RCC 7860 (cell line): ENCODE measurements around the gene GRIP2.

Experiments
- DNase-seq: peaks from one replicate; pipeline ENCODE4 v3.0.0-alpha.2; 2015; ENCODE audit warnings: low spot score
- FAIRE-seq: peaks from 2 replicates; lab custom pipeline; 2012; peaks lifted over from hg19 to GRCh38; lab: Jason Lieb, UNC

Gene GRIP2

DNA sequence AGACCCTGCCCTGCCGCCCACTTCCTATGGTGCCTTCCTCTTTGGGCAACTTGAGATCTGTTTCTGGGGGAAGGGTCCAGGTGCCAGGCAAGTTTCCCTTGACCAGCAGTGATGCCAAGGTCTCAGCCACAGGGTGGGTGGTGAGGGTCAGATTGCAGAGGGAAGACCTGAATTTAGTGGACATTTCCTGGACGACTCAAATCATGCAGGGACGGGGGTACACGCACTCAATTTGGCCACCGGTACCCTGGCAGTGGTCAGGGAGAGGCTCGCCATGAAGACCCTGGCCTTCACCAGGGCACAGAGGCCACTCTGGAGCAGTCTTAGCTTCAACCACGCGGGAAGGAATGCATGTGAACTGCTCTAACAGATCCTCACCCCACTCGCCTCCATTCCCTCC lies 1.5 kb upstream of the GRIP2 start:
- FAIRE-seq (no peak), DNase-seq (no peak)

DNA sequence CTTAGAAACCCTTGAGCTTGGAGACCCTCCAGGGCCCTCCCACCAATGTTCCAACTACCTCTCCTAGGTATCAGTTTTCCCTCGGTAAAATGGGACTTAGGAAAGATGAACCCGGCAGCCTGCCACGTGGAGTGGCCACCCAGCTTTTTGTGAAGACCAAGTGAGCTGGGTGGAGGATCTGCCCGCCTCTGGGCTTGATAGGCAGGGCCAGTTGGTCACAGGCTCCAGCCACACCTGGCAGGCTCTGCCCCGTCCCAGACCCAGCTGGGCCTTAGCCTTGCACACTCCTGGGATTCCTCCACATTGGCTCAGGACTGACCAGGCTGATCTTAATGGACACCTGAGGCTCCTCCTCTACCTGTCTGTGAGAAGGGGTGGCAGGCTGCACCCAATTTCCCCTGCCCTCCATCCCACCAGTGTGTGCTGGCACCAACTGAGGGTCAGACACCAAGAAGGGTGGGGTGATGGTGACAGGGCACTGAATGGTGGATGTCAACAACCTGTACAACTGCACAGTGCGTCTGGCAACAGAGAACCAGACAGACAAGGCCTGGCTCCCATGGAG lies 761 bp upstream of the GRIP2 start:
- FAIRE-seq (no peak), DNase-seq (no peak)

GRCh38 chr3:14539384-14539741 lies 779 bp downstream of the GRIP2 start:
- FAIRE-seq (no peak), DNase-seq (no peak)

DNA sequence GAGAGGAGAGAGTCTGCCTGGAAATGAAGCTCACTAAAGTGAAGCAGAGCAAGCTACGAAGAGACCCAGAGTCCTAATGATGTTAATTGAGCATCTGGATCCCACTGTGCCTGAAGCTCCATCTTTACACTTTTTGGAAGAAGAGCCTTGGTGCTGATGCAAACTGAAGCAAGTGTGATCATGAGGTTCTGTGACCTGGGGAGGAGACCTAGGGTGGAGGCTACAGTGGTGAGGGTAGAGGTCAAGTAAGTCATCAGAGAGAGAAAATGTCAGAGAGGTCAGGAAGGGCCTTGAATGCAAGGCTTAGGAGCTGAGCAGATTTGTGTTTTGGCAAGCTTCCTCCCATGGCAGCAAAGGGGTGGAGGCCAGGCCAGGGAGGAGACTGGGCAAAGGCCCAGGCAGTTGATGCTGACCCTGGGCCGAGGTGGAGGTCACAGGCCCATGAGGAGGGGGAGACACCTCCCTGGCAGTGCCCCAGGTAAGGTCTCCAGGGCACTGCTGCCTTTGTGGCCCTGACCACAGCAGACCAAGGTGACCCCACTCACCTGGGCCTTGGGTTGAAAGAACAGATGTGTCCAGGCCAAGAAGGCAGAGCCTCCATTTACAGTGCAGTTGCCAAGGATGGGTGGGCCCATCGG lies 1.6 kb downstream of the GRIP2 start:
- DNase-seq (no peak), FAIRE-seq (no peak)

- no peak for DNase-seq
Observed at GRCh38 chr3:14537590-14538450, 2.3 kb downstream of the GRIP2 start.

DNA sequence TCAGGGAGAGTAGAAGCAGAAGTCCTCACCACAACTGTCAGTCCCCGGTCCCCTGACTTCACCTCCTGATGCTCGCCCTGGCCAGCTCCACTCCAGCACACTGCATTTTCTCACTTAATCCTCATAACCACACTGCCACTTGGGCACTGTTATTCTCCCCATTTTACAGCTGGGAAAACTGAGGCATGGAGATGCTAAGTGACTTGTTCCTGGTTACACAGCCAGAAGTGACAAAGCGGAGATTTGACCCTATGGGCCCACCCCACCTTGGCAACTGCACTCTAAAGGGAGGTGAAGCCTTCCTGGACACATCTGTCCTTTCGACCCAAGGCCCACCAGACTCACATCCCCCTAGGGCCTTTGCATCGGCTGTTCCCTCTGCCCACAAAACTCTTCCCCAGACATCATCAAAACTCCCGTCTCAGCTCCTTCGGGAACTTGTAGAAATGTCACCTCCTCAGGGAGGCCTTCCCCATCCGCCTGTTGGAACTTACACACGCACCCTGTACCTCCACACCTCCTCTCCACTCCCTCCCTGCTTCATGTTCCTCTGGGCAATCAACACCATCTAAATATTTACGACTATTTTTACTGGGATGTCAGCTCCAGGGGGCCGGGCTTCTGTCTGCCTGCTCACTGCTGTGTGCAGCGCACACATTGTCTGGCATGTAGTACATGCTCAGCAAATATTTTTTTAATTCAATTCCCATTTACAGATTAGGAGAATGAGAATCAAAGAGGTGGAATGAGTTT lies 3.1 kb downstream of the GRIP2 start:
- DNase-seq = no peak
- FAIRE-seq = no peak

More at GRCh38 chr3:14537590-14538450, 2.3 kb downstream of the GRIP2 start:
- FAIRE-seq = no peak

GRCh38 chr3:14536055-14536815 lies 3.9 kb downstream of the GRIP2 start:
- no peak for FAIRE-seq

DNA sequence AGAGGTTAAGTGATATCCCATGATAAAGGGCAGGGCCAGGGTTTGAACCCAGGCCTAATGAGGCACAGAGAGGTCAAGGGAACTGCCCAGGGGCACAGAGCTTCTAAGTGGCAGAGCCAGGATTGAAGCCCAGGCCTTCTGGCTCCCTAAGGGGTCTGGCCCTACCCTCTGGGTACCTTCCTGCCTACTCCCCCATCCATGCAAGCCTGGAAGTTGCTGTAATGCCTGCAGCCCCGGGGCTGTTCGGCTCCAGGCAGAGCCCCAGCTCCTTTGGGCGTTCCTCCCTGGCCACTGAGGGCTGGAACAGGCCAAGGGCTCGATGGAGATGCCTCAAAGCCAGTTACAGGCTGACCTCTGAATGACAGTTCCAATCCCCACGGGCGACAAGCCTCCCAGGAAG lies 4.5 kb downstream of the GRIP2 start:
- FAIRE-seq = no peak
- DNase-seq = no peak

More at GRCh38 chr3:14536055-14536815, 3.9 kb downstream of the GRIP2 start:
- DNase-seq = no peak

DNA sequence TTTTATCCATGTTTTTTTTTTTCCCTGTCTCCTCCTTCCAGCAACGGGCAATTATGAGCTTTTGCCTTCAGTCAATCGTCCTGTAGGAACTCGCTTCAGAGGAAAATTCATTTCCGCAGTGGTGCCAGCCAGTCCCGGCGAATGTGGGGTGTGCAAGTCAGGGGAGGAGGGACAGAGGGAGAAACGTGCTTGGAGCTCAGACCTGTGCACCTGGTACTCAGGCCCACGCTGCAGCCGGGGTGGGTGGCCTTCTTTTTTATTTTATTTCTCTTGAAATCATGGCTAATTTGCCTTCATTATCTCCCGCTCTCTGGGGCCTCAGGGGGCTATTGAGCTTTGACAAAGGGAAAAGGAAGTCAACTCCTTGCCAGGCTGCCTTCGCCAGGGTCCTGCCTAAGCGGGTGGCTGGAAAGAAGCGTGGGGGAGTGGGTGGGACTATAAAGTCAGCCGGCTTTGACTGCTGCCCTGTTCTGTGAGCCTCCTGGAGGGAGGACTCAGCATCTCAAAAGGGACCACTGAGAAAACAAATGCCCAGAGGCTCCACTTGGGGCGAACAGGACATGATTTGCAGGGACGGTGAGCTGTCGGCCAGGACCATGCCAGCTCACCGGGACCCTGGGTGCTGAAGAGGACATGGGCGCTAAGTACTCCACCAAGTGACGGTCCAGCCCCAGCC lies 5.5 kb downstream of the GRIP2 start:
- DNase-seq (no peak), FAIRE-seq (no peak)

GRCh38 chr3:14533457-14533958 lies 6.6 kb downstream of the GRIP2 start:
- FAIRE-seq (no peak), DNase-seq (no peak)

GRCh38 chr3:14532691-14533456 lies 7.3 kb downstream of the GRIP2 start:
- no peak for FAIRE-seq
- DNase-seq = no peak

DNA sequence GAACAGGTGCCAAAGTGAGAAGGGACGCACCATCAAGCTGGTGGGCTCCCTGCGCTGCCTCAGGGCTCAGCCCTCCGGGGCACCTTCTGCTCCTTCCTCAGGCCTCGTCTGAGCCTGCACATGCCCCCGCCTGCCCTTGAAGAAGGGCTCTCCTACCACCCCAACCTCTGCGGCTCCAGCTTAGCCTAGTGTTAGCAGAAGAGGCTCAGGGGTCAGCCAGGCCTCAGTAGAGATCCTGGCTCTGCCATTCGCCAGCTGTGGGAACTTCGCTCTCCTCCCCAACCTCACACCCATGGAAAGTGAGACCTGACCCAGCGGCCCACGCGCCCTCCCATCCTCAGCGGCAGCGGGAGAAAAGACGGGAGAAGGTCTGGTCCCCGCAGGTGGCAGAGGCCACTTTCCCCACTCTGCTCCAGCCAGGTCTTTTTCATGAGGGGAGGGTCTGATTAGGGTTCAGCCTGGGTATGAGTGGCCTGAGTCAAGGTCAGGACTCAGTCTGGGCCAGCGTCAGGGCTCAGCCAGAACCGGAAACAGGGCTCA lies 8.2 kb downstream of the GRIP2 start:
- no peak for FAIRE-seq

DNA sequence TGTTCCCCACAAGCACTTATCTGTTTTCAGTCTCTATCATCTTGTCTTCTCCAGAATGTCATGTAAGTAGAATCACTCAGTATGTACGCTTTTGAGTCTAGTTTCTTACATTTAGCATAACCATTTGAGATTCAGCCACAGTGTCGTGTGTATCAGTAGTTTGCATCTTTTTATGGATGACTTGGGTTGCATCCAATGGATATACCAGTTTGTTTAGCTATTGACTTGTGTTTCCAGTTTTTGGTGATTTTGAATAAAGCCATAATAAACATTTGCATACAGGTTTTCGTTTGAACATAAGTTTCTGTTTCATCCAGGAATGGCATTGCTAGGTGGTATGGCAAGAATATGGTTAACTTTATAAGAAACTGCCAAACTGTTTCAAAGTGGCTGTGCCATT lies 12.1 kb downstream of the GRIP2 start:
- DNase-seq (no peak), FAIRE-seq (no peak)

More for the DNA sequence above, 8.2 kb downstream of the GRIP2 start:
- no peak for DNase-seq

- FAIRE-seq (no peak), DNase-seq (no peak)
Observed at GRCh38 chr3:14525685-14526631, 14.2 kb downstream of the GRIP2 start.

GRCh38 chr3:14524920-14525660 lies 15.1 kb downstream of the GRIP2 start:
- DNase-seq (no peak), FAIRE-seq (no peak)

GRCh38 chr3:14524311-14524711 lies 15.8 kb downstream of the GRIP2 start:
- FAIRE-seq (no peak), DNase-seq (no peak)

- FAIRE-seq = no peak
Observed at GRCh38 chr3:14523792-14524191, 16.4 kb downstream of the GRIP2 start.

More at GRCh38 chr3:14523792-14524191, 16.4 kb downstream of the GRIP2 start:
- no peak for DNase-seq
